NCI-H526 (cell line): ENCODE results near the gene OPN5.
"Not testable (repeated sequence)": the region's sequence is repeated elsewhere in the genome, so short reads cannot be mapped to it uniquely, and the experiment has no call there.

ENCODE experiments used
- DNase-seq, 2 experiments: peaks; one replicate each; lab custom pipeline; 2025; lab: John Stamatoyannopoulos, UW

Gene OPN5, protein sequence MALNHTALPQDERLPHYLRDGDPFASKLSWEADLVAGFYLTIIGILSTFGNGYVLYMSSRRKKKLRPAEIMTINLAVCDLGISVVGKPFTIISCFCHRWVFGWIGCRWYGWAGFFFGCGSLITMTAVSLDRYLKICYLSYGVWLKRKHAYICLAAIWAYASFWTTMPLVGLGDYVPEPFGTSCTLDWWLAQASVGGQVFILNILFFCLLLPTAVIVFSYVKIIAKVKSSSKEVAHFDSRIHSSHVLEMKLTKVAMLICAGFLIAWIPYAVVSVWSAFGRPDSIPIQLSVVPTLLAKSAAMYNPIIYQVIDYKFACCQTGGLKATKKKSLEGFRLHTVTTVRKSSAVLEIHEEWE

GRCh38 chr6:47781732-47782131, at the start of gene OPN5:
OPN5 (plus strand) TSS chr6:47782032; CDS start chr6:47782067, 35 bp downstream.
- no peak for DNase-seq

- peak; percentile 28 to 63 for DNase-seq
These were observed 47.8 kb upstream of the OPN5 start for GRCh38 chr6:47733879-47734558.

GRCh38 chr6:47734831-47735481, 46.9 kb upstream of the OPN5 start:
- DNase-seq, result no peak

GRCh38 chr6:47736083-47736700, 45.6 kb upstream of the OPN5 start:
- DNase-seq, result no peak

DNA sequence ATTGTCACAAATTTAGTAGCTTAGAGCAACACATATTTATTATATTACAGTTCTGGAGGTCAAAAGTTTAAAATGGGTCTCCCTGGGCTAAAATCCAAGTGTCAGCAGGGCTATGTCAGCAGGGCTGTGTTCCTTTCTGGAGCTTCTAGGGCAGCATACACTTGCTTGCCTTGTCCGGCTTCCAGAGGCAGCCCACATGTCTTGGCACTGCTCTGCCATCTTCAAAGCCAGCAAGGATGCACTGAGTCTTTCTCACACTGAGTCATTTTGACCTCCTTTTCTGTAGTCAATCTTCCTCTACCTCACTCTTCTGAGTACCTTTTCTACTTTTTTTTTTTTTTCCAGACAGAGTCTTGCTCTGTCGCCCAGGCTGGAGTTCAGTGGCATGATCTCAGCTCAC, 44.4 kb upstream of the OPN5 start:
- DNase-seq, result no peak

DNA sequence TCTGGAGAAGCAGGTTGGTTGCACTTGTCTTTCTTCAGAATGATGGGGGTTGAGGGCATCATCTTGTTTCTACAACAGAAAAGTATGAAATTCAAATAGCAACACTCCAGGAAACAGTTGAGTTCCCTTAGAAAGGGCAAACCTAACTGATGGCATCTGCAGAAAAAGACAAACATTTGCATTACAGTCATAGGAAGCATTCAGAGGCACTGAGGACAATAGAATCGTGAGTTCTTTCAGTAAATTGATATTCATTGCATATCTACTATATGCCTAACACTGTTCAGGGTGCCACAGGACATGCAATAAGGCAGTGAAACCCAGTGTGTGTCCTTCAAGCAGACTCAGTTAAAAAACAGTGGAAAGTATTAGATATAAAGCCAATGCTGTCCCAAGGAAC, 41.1 kb upstream of the OPN5 start:
- no peak for DNase-seq

- no peak for DNase-seq
These were observed 40.0 kb upstream of the OPN5 start for GRCh38 chr6:47741807-47742206.

DNA sequence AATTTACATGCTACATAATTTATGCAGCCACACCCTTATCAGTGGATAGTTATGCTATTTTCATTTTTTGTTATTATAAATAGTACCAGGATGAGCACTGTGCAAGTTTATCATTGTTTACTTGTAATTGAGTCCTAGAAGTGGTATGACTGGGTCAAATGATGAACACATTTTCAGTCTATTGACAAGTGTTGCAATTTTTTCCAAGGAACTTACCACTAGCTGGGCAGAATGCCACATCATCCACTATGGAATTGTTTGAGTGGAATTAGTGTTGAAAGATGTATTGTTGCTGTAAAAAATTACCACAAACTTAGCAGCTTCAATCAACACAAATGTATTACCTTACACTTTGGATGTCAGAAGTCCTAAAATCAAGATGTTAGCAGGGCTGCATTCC, 38.1 kb upstream of the OPN5 start:
- no peak for DNase-seq

- not testable (repeated sequence) for DNase-seq
These were observed 36.6 kb upstream of the OPN5 start for GRCh38 chr6:47745269-47745668.

GRCh38 chr6:47749757-47750156, 32.1 kb upstream of the OPN5 start:
- no peak for DNase-seq

DNA sequence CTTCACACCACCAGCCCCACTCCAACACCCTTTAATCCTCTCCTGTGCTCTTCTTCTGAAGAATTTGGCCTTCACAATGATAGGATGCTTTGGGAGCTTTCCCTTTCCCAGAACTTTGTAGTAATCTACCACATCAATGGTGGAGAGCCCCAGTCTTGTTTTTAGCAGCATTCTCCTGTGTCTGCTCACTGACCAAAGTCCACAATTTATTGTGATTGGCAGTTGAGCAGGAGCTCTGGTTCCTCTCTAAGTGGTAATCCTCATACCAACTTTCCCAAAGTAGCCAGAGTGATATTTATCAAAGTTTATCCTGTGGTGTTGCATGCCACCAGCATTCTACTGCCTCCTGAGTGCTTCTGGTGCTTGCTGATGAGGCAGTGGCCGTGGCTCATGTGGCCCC, 29.0 kb upstream of the OPN5 start:
- DNase-seq, result no peak

- no peak for DNase-seq
These were observed 22.5 kb upstream of the OPN5 start for GRCh38 chr6:47759364-47759763.

DNA sequence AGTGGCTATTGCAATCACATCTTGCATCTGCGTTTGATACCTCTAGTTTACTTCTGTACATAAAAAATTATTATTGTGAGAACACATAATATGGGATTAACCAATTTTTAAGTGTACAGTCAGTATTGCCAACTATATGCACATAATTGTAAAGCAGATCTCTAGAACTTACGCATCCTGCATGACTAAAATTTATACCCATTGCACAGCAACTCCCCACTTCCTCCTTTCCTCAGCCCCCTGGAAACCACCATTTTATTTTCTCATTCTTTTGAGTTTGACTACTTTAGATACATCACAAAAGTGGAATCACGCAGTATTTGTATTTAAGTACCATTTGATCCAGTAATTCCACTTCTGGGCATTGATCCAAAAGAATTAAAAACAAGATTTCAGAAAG, 19.3 kb upstream of the OPN5 start:
- DNase-seq, result no peak

- no peak for DNase-seq
These were observed 15.4 kb upstream of the OPN5 start for GRCh38 chr6:47766445-47766844.

DNA sequence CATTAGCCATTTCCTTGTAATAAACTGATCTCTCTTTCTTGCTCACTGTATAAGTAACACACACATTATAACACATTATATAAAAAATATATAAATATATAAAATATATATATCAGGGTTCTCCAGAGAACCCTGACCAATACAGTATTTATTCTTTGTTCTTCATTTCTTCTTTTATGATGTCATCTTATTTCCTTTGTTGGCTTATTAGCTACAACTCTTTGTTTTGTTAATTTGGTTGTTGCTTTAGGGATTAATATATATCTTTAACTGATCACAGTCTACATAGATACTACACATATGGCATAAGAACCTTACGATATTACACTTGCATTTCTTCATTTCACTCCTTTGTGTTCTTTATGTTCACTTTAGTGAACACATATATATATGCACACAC, 14.7 kb upstream of the OPN5 start:
- no peak for DNase-seq

GRCh38 chr6:47769982-47770381, 11.8 kb upstream of the OPN5 start:
- DNase-seq, result no peak

- DNase-seq, result no peak
These were observed 9.5 kb upstream of the OPN5 start for GRCh38 chr6:47772359-47772758.

DNA sequence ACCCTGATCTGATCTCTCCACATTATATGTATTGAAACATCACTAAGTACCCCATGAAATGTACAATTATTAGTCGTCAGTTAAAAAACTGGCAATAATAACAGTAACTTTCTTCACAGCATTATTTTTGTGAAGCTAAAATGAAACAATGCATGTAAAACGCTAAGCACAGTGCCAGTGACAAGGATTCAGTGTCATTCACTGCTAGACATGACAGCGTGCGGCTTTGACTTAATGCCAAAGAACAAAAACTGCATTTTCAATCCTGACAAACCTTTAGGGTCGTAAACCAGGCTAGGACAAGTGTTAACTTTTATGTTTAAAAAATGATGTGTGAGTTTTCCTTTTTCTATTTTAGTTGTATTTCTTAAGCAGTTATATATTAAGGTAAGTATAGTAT, 8.8 kb upstream of the OPN5 start:
- DNase-seq, result no peak

DNA sequence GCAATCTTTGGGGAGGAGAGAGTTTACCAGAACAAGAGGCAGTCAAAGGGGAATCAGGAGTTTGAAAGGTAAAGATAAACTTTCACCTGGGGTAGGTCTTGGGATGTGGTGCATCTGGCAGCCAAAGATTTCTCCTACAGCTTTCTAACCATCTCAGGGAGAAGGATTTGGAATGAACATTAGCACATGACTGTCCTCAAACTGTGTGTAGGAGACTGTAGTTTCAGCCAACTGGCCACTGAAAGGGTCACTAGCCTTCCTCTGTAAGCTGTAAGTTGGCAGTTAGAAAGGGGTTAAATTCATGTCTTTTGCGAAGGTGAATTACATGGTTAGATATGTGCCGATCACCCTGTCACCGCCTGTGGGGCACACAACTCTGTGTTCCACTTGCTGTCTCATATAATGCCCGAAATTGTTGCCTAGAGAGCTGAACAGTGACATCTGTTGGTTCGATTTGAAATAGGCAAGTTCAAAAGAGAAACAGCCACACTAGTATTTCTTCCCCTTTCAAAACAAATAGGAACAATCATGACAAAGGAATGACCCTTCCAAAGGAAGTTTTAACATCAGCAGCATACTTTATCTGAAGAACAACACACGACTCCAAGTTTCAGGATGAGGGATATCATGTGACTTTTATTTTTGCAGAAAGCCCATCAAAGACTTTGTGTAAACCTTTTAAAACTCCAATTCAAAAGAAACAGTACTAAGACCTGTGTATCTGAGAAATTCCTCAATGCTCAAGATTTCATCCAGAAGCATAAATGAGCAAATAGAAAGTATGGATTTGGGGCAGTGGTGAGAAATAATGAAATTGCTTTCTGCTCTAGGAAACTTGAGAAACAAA, 1.1 kb upstream of the OPN5 start:
- DNase-seq, result peak; percentile 39 to 73

DNA sequence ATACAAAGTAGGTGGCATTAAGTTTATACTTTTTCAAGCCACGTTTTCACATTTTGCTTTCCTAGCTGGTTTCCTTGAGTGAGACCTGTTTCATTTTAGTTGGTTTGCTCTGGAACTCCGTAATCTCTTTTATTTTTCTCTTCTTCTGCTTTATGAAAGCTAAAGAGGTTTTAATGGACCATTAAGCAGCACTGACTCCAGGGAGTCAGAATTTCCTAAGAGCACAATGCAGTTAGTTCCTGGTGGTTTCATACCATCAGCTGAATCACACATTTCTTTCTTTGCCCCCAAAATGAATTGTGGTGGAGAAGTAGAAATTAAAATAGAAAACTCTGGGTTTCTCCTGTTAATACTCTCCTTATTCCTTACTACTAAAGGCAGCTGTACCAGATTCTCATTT, 3.4 kb downstream of the OPN5 start:
- DNase-seq, result no peak

- peak; percentile 41 to 86 for DNase-seq
These were observed 6.0 kb downstream of the OPN5 start for GRCh38 chr6:47787620-47788497.
